A549 (cell line): ENCODE results near the gene SPINDOC. TPM values are rescaled to one million over a fixed set of nuclear protein-coding genes. Genes with fewer than 3 reads are reported as not detected.

Experiments
- ATAC-seq, 2 experiments: fragments of 200-7000 bp in 1 of 2; fragments of >200 bp in 1 of 2; cut with Nextera tagmentation in 1 of 2; cut with Tn5 transposase in 1 of 2; 3 replicates each; pipeline versions ENCODE4 v1.8.0 to v1.9.1; 2018 to 2020; ENCODE audit warnings: mild to moderate bottlenecking in 1 of 2, moderate library complexity in 1 of 2
- CTCF ChIA-PET: fragments of 300-600 bp; sonication (Branson Sonifier 250); formaldehyde crosslinking; extraction: SDS; loops from one replicate; lab custom pipeline; 2021; ENCODE audit warnings: antibody characterized with exemption, inconsistent platforms; lab: Yijun Ruan, JAX
- POLR2A ChIA-PET: fragments of 350-600 bp; formaldehyde crosslinking; extraction: SDS; loops from one replicate; lab custom pipeline; 2021; ENCODE audit warnings: antibody characterized with exemption, inconsistent platforms; lab: Yijun Ruan, JAX
- DNase-seq, 2 experiments: peaks; one replicate each; pipeline versions ENCODE4 v3.0.0 to v3.0.0-alpha.2; 2011 to 2016; ENCODE audit warnings: low read depth in 1 of 2, low spot score in 1 of 2
- FAIRE-seq: peaks from 2 replicates; lab custom pipeline; 2011; peaks lifted over from hg19 to GRCh38; lab: Jason Lieb, UNC
- H3K27ac ChIP-seq, 2 experiments: fragments of >200 bp; sonication (Bioruptor Twin); formaldehyde crosslinking; 3 replicates each; pipeline ENCODE4 v1.5.1; 2016 to 2017
- H3K4me1 ChIP-seq: fragments of >200 bp; sonication (Bioruptor Twin); formaldehyde crosslinking; 3 replicates; pipeline ENCODE4 v1.6.1; 2016
- H3K4me2 ChIP-seq: fragments of >200 bp; sonication (Bioruptor Twin); formaldehyde crosslinking; 3 replicates; pipeline ENCODE4 v1.6.1; 2016
- H3K4me3 ChIP-seq: fragments of >200 bp; sonication (Bioruptor Twin); formaldehyde crosslinking; 3 replicates; pipeline ENCODE4 v1.5.1; 2016
- H3K9me3 ChIP-seq: fragments of >200 bp; sonication (Bioruptor Twin); formaldehyde crosslinking; 3 replicates; pipeline ENCODE4 v1.6.1; 2016
- BHLHE40 ChIP-seq: IDR thresholded peaks from 2 replicates; pipeline ENCODE4 v1.6.1; 2012; ENCODE audit warnings: low read depth, low read length, inconsistent platforms
- CBX2 ChIP-seq: fragments of 200-600 bp; sonication (generic); IDR thresholded peaks from 2 replicates; pipeline ENCODE4 v1.6.1; 2016; ENCODE audit warnings: low read depth, mild to moderate bottlenecking, borderline replicate concordance
- EHF ChIP-seq: fragments of 250-450 bp; sonication (Bioruptor Pico); IDR thresholded peaks from 2 replicates; pipeline ENCODE4 v1.5.0; 2020; ENCODE audit warnings: mild to moderate bottlenecking
- EHMT2 ChIP-seq: fragments of 200-600 bp; sonication (generic); IDR thresholded peaks from 2 replicates; pipeline ENCODE4 v1.6.1; 2016; ENCODE audit warnings: antibody characterized with exemption, low read depth, mild to moderate bottlenecking, moderate library complexity
- FOSB ChIP-seq: fragments of 250-450 bp; sonication (Bioruptor Pico); IDR thresholded peaks from 2 replicates; pipeline ENCODE4 v1.5.0; 2020; ENCODE audit warnings: mild to moderate bottlenecking, moderate library complexity
- FOSL2 ChIP-seq, 2 experiments: fragments of 450-650 bp in 1 of 2; fragments of >200 bp in 1 of 2; sonication (Bioruptor Twin) in 1 of 2; formaldehyde crosslinking; IDR thresholded peaks; 2 replicates each; pipeline versions ENCODE4 v1.5.0 to v1.6.1; 2016 to 2020; ENCODE audit warnings: mild to moderate bottlenecking in 1 of 2, moderate library complexity in 1 of 2
- GATA3 ChIP-seq: IDR thresholded peaks from 2 replicates; pipeline ENCODE4 v1.6.1; 2012; ENCODE audit warnings: borderline replicate concordance
- HDAC2 ChIP-seq: fragments of 200-600 bp; sonication (generic); IDR thresholded peaks from 2 replicates; pipeline ENCODE4 v1.6.1; 2016
- HOXB13 ChIP-seq: fragments of 250-450 bp; sonication (Bioruptor Pico); IDR thresholded peaks from 2 replicates; pipeline ENCODE4 v1.5.0; 2020; ENCODE audit warnings: low read depth, mild to moderate bottlenecking, moderate library complexity
- HOXB5 ChIP-seq: fragments of 250-450 bp; sonication (Bioruptor Pico); IDR thresholded peaks from 2 replicates; pipeline ENCODE4 v1.5.0; 2020; ENCODE audit warnings: mild to moderate bottlenecking, moderate library complexity
- KDM1A ChIP-seq: fragments of 200-600 bp; sonication (generic); IDR thresholded peaks from 2 replicates; pipeline ENCODE4 v1.6.1; 2016; ENCODE audit warnings: low read depth, mild to moderate bottlenecking
- KDM5A ChIP-seq: fragments of 200-600 bp; sonication (generic); IDR thresholded peaks from 2 replicates; pipeline ENCODE4 v1.6.1; 2016; ENCODE audit warnings: antibody characterized with exemption, mild to moderate bottlenecking
- NPAS2 ChIP-seq: fragments of 250-450 bp; sonication (Bioruptor Pico); IDR thresholded peaks from 2 replicates; pipeline ENCODE4 v1.8.0; 2022; ENCODE audit warnings: mild to moderate bottlenecking, moderate library complexity, borderline replicate concordance
- RARB ChIP-seq: fragments of 250-450 bp; sonication (Bioruptor Pico); IDR thresholded peaks from 2 replicates; pipeline ENCODE4 v1.8.0; 2021; ENCODE audit warnings: mild to moderate bottlenecking, moderate library complexity
- RCOR1 ChIP-seq: fragments of 150-350 bp; IDR thresholded peaks from 2 replicates; pipeline ENCODE4 v1.6.1; 2014; ENCODE audit warnings: antibody characterized with exemption, low read length, low read depth
- SMC3 ChIP-seq: fragments of >200 bp; sonication (Bioruptor Twin); formaldehyde crosslinking; IDR thresholded peaks from 3 replicates; pipeline ENCODE4 v1.6.1; 2018; ENCODE audit warnings: inconsistent platforms
- SREBF2 ChIP-seq: fragments of 450-650 bp; IDR thresholded peaks from 2 replicates; pipeline ENCODE4 v1.6.1; 2014; ENCODE audit warnings: mild to moderate bottlenecking, moderate library complexity
- TFCP2L1 ChIP-seq: fragments of 250-450 bp; sonication (Bioruptor Pico); IDR thresholded peaks from 2 replicates; pipeline ENCODE4 v1.5.0; 2021; ENCODE audit warnings: mild to moderate bottlenecking
- TP53 ChIP-seq: fragments of 250-450 bp; sonication (Bioruptor Pico); IDR thresholded peaks from 2 replicates; pipeline ENCODE4 v1.5.0; 2021; ENCODE audit warnings: mild to moderate bottlenecking, moderate library complexity
- ZC3H11A ChIP-seq: fragments of 450-650 bp; IDR thresholded peaks from 2 replicates; pipeline ENCODE4 v1.6.1; 2014; ENCODE audit warnings: antibody characterized with exemption, mild to moderate bottlenecking
- WGBS: methylation state at CpG from one replicate; pipeline ENCODE4 v1.1.6; 2017; ENCODE audit errors: missing lambda C conversion rate; 5-methylcytosine and 5-hydroxymethylcytosine counted together
- polyA plus RNA-seq, 4 experiments: library from polyadenylated mRNA; depleted of rRNA in 3 of 4; stranded (reverse); fragments of >200 nt; fragmentation: RNase III in 1 of 4; extraction: RNeasy Plus Mini Kit Qiagen cat#74134 plus additional on column Dnase treatment in 1 of 4; gene quantifications; 2 replicates in 3 of 4; 3 replicates in 1 of 4; pipeline ENCODE4 v1.2.3, GENCODE V29; 2011 to 2017
- TF ChIP-seq, protein P1 (sequence below): fragments of 250-450 bp; sonication (Bioruptor Pico); IDR thresholded peaks from 2 replicates; pipeline ENCODE4 v1.5.0; 2021; ENCODE audit warnings: mild to moderate bottlenecking, moderate library complexity, borderline replicate concordance
- TF ChIP-seq, protein P2 (sequence below): fragments of 450-650 bp; IDR thresholded peaks from 2 replicates; pipeline ENCODE4 v1.6.1; 2014; ENCODE audit warnings: antibody characterized with exemption
- TF ChIP-seq, protein P3 (sequence below): fragments of 200-600 bp; sonication (generic); IDR thresholded peaks from 2 replicates; pipeline ENCODE4 v1.6.1; 2016; ENCODE audit warnings: antibody characterized with exemption, mild to moderate bottlenecking, moderate library complexity
- TF ChIP-seq, protein P4 (sequence below): fragments of >200 bp; sonication (Bioruptor Twin); formaldehyde crosslinking; IDR thresholded peaks from 3 replicates; pipeline ENCODE4 v1.6.1; 2016
- TF ChIP-seq, protein P5 (sequence below): IDR thresholded peaks from 2 replicates; pipeline ENCODE4 v1.6.1; 2012

Gene SPINDOC
- polyA plus RNA-seq, 2 of the 4 experiments (the other 2 are of a cell fraction): 17.6 to 34.8 TPM

DNA sequence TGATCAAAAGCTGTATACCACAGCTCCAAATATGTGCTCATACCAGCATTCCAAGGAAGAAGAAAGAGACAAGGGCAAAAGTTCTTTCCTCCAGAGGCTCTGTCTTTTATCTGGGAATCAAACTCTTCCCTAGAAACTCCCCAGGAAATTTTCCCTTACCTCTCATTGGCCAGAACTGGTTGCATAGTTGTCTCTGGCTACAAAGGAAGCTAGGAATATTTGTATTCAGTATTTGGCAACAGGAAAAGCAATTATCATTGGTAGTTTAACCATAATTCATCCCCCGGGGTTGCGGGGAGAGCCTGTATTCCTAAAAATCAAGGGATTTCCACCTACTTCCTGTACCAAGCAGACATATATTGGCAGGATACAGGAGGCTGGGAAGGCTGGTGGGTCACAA lies 34.2 kb upstream of the SPINDOC start (continued):
- TF ChIP-seq FOSL2 (IDR thresholded peaks at IDR 0.05): no peak
- TF ChIP-seq FOSL2 (CRISPR knock-in tag; IDR thresholded peaks at IDR 0.05): no peak
- TF ChIP-seq, protein P1, sequence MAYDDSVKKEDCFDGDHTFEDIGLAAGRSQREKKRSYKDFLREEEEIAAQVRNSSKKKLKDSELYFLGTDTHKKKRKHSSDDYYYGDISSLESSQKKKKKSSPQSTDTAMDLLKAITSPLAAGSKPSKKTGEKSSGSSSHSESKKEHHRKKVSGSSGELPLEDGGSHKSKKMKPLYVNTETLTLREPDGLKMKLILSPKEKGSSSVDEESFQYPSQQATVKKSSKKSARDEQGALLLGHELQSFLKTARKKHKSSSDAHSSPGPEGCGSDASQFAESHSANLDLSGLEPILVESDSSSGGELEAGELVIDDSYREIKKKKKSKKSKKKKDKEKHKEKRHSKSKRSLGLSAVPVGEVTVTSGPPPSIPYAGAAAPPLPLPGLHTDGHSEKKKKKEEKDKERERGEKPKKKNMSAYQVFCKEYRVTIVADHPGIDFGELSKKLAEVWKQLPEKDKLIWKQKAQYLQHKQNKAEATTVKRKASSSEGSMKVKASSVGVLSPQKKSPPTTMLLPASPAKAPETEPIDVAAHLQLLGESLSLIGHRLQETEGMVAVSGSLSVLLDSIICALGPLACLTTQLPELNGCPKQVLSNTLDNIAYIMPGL (CRISPR knock-in tag): no peak
- TF ChIP-seq CBX2: no peak
- TF ChIP-seq SMC3: no peak
- TF ChIP-seq BHLHE40: no peak
- no peak for TF ChIP-seq KDM5A
- no peak for TF ChIP-seq GATA3
- TF ChIP-seq, all 56 proteins: peak for 0

DNA sequence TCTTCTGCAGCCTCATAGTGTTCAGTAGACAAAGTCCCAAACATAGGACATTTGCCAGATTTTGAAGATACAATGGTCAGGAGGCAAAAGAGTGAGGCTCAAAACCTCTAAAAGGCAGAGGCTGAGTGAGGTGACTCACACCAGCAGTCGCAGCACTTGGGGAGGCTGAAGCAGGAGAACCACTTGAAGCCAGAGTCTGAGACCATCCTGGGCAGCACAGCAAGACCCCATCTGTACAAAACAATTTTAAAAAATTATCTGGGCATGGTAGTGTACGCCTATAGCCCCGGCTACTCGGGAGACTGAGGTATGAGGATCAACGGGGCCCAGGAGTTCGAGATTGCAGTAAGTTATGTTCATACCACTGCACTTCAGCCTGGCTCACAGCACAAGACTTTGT lies 30.5 kb upstream of the SPINDOC start:
- WGBS: 84% methylated on average over 6 of the region's 6 CpGs
- TF ChIP-seq HDAC2 (no peak), HOXB13 (CRISPR knock-in tag) (no peak), HOXB5 (CRISPR knock-in tag) (no peak), TFCP2L1 (CRISPR knock-in tag) (no peak), ZC3H11A (no peak), CBX2 (no peak)
- TF ChIP-seq, protein P2, sequence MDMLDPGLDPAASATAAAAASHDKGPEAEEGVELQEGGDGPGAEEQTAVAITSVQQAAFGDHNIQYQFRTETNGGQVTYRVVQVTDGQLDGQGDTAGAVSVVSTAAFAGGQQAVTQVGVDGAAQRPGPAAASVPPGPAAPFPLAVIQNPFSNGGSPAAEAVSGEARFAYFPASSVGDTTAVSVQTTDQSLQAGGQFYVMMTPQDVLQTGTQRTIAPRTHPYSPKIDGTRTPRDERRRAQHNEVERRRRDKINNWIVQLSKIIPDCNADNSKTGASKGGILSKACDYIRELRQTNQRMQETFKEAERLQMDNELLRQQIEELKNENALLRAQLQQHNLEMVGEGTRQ: no peak
- TF ChIP-seq, protein P3, sequence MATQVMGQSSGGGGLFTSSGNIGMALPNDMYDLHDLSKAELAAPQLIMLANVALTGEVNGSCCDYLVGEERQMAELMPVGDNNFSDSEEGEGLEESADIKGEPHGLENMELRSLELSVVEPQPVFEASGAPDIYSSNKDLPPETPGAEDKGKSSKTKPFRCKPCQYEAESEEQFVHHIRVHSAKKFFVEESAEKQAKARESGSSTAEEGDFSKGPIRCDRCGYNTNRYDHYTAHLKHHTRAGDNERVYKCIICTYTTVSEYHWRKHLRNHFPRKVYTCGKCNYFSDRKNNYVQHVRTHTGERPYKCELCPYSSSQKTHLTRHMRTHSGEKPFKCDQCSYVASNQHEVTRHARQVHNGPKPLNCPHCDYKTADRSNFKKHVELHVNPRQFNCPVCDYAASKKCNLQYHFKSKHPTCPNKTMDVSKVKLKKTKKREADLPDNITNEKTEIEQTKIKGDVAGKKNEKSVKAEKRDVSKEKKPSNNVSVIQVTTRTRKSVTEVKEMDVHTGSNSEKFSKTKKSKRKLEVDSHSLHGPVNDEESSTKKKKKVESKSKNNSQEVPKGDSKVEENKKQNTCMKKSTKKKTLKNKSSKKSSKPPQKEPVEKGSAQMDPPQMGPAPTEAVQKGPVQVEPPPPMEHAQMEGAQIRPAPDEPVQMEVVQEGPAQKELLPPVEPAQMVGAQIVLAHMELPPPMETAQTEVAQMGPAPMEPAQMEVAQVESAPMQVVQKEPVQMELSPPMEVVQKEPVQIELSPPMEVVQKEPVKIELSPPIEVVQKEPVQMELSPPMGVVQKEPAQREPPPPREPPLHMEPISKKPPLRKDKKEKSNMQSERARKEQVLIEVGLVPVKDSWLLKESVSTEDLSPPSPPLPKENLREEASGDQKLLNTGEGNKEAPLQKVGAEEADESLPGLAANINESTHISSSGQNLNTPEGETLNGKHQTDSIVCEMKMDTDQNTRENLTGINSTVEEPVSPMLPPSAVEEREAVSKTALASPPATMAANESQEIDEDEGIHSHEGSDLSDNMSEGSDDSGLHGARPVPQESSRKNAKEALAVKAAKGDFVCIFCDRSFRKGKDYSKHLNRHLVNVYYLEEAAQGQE: no peak
- ATAC-seq (no peak), FAIRE-seq (no peak), DNase-seq (no peak)
- Histone ChIP-seq H3K9me3 (no peaks in the 10 kb centered on the region), H3K4me1 (peaks cover 9% of the 10 kb centered on the region; the same call in 2 of the 3 replicates), H3K27ac (no peak overlapping the region), H3K4me2 (no peak overlapping the region), H3K4me3 (no peak overlapping the region)
- POLR2A ChIA-PET: no interaction called here
- CTCF ChIA-PET: interaction anchor here (0.6 to 0.9 kb wide), 3 partner anchors 15 to 1629 kb away, joined by 3 read pairs; no protein-coding TSS in a partner anchor

DNA sequence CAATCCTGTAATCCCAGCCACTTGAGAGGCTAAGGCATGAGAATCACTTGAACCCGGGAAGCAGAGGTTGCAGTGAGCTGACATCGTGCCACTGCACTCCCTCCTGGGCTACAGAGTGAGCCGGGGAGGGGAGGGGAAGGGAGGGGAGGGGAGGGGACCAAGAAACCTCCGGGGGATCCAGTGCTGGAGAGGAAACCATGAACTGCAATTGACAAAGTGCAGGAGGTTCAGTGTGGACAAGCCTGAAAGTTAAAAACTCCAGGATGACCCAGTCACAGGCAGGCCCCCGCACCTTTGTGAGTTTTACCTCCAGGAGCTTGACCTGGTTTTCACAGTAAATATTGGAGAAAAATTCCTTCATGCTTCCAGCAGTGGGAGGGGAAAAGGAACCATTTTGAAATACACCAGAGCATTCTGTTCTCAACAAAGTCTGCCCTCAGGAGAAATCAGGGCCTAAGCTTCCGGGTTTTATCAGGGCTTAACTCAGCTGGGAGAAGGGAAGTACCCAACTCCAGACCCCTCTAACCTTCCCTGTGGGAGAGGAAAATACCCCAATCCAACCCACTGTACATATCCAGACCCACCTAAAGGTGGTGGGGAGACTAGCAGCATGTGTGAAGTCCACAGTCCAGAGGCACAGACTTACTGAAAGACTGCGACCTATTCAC lies 29.2 kb upstream of the SPINDOC start:
- peaks cover 9% of the 10 kb centered on the region; the same call in 2 of the 3 replicates for H3K4me1 ChIP-seq
- TF ChIP-seq, protein P4, sequence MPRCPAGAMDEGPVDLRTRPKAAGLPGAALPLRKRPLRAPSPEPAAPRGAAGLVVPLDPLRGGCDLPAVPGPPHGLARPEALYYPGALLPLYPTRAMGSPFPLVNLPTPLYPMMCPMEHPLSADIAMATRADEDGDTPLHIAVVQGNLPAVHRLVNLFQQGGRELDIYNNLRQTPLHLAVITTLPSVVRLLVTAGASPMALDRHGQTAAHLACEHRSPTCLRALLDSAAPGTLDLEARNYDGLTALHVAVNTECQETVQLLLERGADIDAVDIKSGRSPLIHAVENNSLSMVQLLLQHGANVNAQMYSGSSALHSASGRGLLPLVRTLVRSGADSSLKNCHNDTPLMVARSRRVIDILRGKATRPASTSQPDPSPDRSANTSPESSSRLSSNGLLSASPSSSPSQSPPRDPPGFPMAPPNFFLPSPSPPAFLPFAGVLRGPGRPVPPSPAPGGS: no peak
- no peak for TF ChIP-seq RARB
- no peak for TF ChIP-seq SREBF2
- no peak for TF ChIP-seq TP53 (CRISPR knock-in tag)
- no peak for TF ChIP-seq NPAS2 (CRISPR knock-in tag)
- TF ChIP-seq, protein P5, sequence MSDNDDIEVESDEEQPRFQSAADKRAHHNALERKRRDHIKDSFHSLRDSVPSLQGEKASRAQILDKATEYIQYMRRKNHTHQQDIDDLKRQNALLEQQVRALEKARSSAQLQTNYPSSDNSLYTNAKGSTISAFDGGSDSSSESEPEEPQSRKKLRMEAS: no peak
- TF ChIP-seq RCOR1: no peak
- TF ChIP-seq EHF (CRISPR knock-in tag): no peak
- TF ChIP-seq FOSB: no peak
- TF ChIP-seq, protein P2: no peak
- no peak for TF ChIP-seq EHMT2
- TF ChIP-seq KDM1A: no peak
- TF ChIP-seq HDAC2: no peak
- TF ChIP-seq, all 56 proteins: peak for 0
- POLR2A ChIA-PET: no interaction called here
- ATAC-seq (peak; percentile 63 to 71; a peak in 5 of 6 replicates), FAIRE-seq (no peak), DNase-seq (no peak)
- Histone ChIP-seq H3K4me3 (no peak overlapping the region), H3K9me3 (no peaks in the 10 kb centered on the region), H3K4me2 (peak overlapping the region; percentile 28; the same call in 2 of the 3 replicates), H3K27ac (peak overlapping the region in 1 of 2 experiments; percentile 33; a peak in 2 of 6 replicates)
- CTCF ChIA-PET: interaction anchor here (1.4 kb wide), 1 partner anchor 16 kb away, joined by 4 read pairs; the partner anchor contains the start of gene ZFTA
- WGBS: 50% methylated on average over 4 of the region's 7 CpGs
